ENCODE measurements around the gene PTTG1. TPM values are rescaled to one million over a fixed set of nuclear protein-coding genes. Genes with fewer than 3 reads are reported as not detected.

PTTG1 gene
- total and polyA plus RNA-seq, 2 of the 4 experiments (the other 2 are of a cell fraction), result 98.6 to 118 TPM

DNA sequence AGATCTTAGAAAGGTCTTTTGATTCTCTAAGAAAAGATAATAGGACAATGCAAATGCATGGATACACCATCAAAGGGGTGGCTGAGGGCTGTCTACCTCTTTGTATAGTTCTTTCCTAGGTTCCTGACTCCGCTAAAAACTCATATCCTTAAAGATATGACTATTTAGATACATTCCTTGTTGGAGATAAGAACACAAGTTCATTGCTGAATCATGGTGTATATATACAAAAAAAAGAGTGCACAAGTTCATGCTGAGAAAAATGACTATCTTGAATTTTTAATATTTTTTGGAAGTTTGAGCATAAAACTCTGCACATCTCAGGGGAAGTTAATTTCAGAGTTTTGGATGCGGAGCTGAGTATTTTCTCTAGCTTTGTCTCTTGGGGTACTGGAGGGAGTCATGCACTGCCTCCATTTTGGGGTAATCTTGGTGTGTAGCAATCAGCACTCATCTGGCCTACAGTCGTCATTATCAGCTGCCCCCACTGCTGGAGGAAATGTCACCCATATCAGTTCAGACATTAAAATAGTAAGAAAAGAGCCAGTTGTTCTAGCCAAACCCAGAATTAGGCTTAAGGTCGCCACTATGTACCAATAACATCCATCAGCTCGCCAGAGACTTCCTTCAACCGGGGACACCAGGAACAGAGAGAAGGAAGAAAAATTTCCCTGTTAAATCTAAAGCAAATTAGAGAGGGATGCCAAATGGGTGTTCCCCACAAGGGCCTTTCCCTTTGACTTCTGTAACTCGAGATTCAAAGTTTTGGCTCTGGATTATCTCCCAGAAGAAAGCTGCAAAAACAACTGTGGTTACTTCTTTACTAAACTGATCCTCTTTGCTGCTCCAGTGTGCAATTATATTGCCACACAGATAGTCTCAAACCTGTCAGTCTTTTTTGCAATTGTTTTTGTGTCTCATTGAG, 49.0 kb downstream of the PTTG1 start:
- Histone ChIP-seq H3K4me3 (ENCODE audit: insufficient read depth, low read depth, low read length) (no peak overlapping the region), H3K36me3 (ENCODE audit: control insufficient read depth, insufficient read depth, low read length) (no peaks in the 10 kb centered on the region), H3K9me1 (ENCODE audit: insufficient read depth, low read length) (no peaks in the 10 kb centered on the region), H2BK15ac (ENCODE audit: low read depth, low read length) (no peak overlapping the region), H3K79me1 (ENCODE audit: low read depth in 1 of 2, low read length in 2 of 2) (no peaks in the 10 kb centered on the region), H3K23ac (ENCODE audit: low read depth, low read length) (no peak overlapping the region), H3K27ac (ENCODE audit: insufficient read depth, low read length) (no peak overlapping the region), H3K9ac (ENCODE audit: low read depth, low read length) (no peak overlapping the region), H3K4ac (ENCODE audit: low read depth, low read length) (no peak overlapping the region), H2AK5ac (ENCODE audit: low read depth, low read length) (no peak overlapping the region), H4K20me1 (ENCODE audit: insufficient read depth, low read length) (no peaks in the 10 kb centered on the region), H2BK20ac (ENCODE audit: low read depth, low read length) (no peak overlapping the region), H2AK9ac (replicated peaks; ENCODE audit: low read depth, low read length, poor library complexity) (no peak overlapping the region), H2BK120ac (ENCODE audit: low read depth, low read length) (no peak overlapping the region), H2AFZ (replicated peaks; ENCODE audit: low read length, poor library complexity) (no peak overlapping the region), H3K4me1 (ENCODE audit: control insufficient read depth, insufficient read depth, low read length) (peaks cover 7% of the 10 kb centered on the region), H3K14ac (replicated peaks; ENCODE audit: low read depth, low read length) (no peak overlapping the region), H2BK5ac (ENCODE audit: low read depth, low read length, poor library complexity, severe bottlenecking) (peak overlapping the region; percentile 5), H4K8ac (ENCODE audit: low read depth in 2 of 2, low read length in 2 of 2) (no peak overlapping the region), H3K9me3 (ENCODE audit: control insufficient read depth, insufficient read depth, low read length) (no peaks in the 10 kb centered on the region), H3K4me2 (ENCODE audit: low read depth, low read length) (no peak overlapping the region; the same call in 1 of the 2 replicates), H4K91ac (ENCODE audit: insufficient read depth, low read depth, low read length) (no peak overlapping the region; the same call in 1 of the 2 replicates), H3K56ac (ENCODE audit: extremely low read depth, insufficient read depth, low read length) (no peak overlapping the region; the same call in 1 of the 2 replicates), H3K18ac (ENCODE audit: low read depth, low read length) (no peak overlapping the region), H4K5ac (ENCODE audit: low read depth, low read length) (no peak overlapping the region), H3K27me3 (ENCODE audit: control insufficient read depth, insufficient read depth, low read length) (peaks cover 2% of the 10 kb centered on the region; the same call in 1 of the 2 replicates)
- no peak for TF ChIP-seq MAFK (IDR thresholded peaks at IDR 0.05; ENCODE audit: low read depth, low read length)
- TF ChIP-seq POLR2A (IDR thresholded peaks at IDR 0.05; ENCODE audit: low read depth, low read length), result no peak
- TF ChIP-seq NFE2L2 (IDR thresholded peaks at IDR 0.05; ENCODE audit: low read depth, low read length), result no peak; the same call in 1 of the 2 replicates
- TF ChIP-seq MAZ (IDR thresholded peaks at IDR 0.05; ENCODE audit: borderline replicate concordance, low read depth, low read length), result no peak
- TF ChIP-seq RCOR1 (IDR thresholded peaks at IDR 0.05; ENCODE audit: insufficient replicate concordance, low read length), result no peak
- TF ChIP-seq CHD1 (IDR thresholded peaks at IDR 0.05; ENCODE audit: low read depth, low read length), result no peak
- peak; percentile 18; the same call in 1 of the 2 replicates for TF ChIP-seq CEBPB (IDR thresholded peaks at IDR 0.05; ENCODE audit: low read depth, low read length)
- TF ChIP-seq SMC3 (IDR thresholded peaks at IDR 0.05; ENCODE audit: low read depth, low read length), result no peak
- DNase-seq, result peak; percentile 58
- intact Hi-C loops (cut with micrococcal nuclease), result no loop called here
- no TSS peak for BruUV-seq (replicated peaks)
- ChIA-PET POLR2A (ENCODE audit: unreplicated experiment) (no interaction called here), CTCF (no interaction called here)
- in situ Hi-C loops (cut with MboI; ENCODE audit: low sequenced_read_pairs), result no loop called here
- peak; percentile 50 for ATAC-seq (ENCODE audit: low read depth)
- WGBS, 2 experiments (ENCODE audit: extremely low coverage in 2 of 2, insufficient read length in 1 of 2), result no CpG with 5 or more reads among the region's 7 CpGs
- dilution Hi-C loops (cut with HindIII; ENCODE audit: low sequenced_read_pairs, unreplicated experiment), result no loop called here

Measured in IMR-90 (cell line).